HG02852 (cell line): Measurements from ENCODE around the gene RIPK1.
"Not testable (repeated sequence)": the region's sequence is repeated elsewhere in the genome, so short reads cannot be mapped to it uniquely, and the experiment has no call there.

Source experiments
- ATAC-seq: cut with Tn5 transposase; IDR thresholded peaks from one replicate; pipeline ENCODE4 v1.9.1; 2021; ENCODE audit warnings: mild to moderate bottlenecking, moderate library complexity; ENCODE audit not compliant: unreplicated experiment

RIPK1 gene

DNA sequence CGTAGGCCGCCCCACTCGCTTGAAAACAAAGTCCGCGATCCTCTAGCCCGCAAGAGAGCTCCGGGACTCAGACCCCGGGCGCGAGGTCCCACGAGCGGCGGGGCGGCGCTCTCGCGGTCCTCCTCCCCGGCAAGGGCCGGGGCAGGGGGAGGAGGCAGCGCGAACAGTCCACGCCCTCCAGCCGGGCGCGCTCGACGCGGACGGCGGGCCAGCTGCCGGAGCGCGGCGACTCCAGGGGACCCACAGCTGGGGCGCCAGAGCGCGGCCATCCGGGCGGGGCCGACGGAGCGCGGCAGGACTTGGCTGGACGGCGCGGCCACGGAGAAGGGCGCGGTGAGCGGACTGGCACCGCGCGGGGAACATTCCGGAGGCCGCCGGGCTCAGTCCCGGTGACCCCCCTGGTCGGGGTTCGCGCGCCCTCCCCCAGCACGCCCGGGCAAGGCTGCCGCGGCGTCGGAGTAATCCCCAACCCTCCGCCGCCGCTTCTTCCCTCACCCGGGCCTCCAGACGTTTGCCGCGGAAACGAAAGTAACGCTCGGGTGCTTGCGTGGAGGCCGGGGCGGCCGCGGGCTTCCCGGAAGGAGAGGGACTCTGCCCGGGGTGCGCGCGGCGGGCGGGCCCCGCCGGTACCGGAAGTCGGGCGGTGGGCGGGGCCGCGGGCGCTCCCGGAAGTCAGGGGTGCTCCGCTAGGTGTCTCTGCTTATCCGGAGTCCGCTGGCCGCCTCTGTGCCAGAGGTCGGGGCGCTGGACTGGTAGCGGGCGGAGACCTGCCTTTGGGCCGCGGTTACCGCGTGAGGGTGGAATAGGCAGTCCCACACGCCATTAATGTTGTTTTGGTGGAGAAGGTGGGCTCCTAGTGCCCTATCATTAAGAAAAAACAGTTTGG is at the start of gene RIPK1:
TSS of gene RIPK1 (plus strand) at position 166 of the 886 bp plus-strand sequence. CDS start 8,330 bp downstream, outside the sequence.
- peak; percentile 87 for ATAC-seq

GRCh38 chr6:3019065-3019464 is 49.2 kb upstream of the RIPK1 start:
- no peak for ATAC-seq

- no peak for ATAC-seq
These were observed 48.5 kb upstream of the RIPK1 start for GRCh38 chr6:3019749-3020320.

- ATAC-seq = not testable (repeated sequence)
These were observed 47.2 kb upstream of the RIPK1 start for GRCh38 chr6:3020976-3021598.

DNA sequence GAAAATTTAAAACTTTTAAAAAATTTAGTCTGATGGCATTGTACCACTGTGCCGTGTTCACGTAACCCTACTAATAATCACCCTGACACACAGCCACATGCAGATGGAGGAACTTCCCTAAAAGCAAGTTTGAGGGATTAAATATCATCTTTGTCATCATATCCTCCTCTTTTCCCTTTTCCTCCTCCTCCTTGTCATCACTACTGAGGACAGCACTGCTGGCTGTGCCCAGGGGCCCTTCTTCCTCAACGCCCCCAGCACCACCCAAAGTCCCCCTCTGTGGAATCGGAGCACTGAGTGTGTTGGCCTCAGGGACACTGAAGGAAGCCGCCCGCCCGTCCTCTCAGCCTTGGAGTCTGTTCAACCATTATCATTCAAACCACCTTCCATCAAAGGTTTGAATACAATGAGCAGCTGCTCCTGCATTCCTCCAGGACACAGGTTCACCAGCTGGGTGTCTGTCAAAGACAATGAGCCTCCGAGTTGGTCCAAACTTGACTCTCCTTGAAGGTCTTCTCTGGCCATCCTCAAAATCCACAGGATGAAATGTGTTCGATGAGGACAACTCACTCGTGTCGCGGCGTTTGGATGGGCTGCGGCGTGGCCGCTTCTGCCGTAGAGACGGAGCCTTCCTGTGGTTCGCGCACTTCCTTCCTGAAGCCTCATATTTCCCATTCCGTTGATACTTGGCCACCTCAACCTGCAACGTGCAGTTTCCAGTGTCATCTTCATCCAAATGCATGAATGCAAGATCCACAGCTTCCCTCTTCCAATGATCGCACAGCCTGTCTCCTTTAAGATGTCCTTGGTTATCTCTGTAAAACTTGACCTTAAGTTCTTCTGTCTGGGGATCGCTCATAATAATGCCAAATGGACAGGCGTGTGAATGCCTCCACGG is 45.3 kb upstream of the RIPK1 start:
- no peak for ATAC-seq

DNA sequence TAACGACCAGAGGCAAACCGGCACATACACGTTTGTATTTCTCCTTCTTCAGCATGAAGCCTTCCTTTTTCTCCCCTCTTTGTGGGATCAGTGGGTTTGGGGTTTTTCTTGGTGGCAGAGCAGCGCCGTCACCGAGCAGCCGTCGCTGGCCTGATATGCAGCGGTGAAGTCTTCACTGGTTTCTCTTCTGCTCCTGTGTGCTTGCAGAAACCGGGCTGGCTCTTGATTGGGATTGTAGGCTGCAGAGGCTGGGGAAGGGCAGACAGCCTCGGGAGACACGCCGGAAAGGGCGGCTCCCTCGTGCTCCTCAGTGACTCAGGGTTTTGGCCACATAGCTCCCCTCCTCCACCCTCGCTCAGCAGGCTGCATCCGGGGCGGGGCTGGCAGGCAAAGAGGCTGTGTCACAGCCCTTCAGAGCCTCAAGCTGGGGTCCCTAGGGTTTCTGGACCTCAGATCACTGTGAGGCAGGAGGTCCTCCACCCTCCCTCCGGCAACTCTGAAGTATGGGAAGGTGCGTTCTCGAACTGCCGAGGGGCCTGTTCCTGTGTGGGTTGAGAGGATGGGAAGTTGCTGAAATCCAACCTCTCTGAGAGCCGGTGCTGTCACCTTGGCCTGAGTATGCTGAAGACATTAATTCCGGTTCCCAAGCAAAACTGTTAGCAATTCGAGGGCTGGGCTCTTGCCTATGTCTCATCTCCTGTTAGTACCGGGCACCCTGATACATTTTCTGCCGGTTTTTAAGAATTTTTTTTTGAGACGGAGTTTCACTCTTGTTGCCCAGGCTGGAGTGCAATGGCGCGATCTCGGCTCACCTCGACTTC is 44.4 kb upstream of the RIPK1 start:
- ATAC-seq = peak; percentile 75

GRCh38 chr6:3026791-3027626 is 41.3 kb upstream of the RIPK1 start:
- ATAC-seq = peak; percentile 71

GRCh38 chr6:3028156-3028555 is 40.1 kb upstream of the RIPK1 start:
- ATAC-seq = not testable (repeated sequence)

DNA sequence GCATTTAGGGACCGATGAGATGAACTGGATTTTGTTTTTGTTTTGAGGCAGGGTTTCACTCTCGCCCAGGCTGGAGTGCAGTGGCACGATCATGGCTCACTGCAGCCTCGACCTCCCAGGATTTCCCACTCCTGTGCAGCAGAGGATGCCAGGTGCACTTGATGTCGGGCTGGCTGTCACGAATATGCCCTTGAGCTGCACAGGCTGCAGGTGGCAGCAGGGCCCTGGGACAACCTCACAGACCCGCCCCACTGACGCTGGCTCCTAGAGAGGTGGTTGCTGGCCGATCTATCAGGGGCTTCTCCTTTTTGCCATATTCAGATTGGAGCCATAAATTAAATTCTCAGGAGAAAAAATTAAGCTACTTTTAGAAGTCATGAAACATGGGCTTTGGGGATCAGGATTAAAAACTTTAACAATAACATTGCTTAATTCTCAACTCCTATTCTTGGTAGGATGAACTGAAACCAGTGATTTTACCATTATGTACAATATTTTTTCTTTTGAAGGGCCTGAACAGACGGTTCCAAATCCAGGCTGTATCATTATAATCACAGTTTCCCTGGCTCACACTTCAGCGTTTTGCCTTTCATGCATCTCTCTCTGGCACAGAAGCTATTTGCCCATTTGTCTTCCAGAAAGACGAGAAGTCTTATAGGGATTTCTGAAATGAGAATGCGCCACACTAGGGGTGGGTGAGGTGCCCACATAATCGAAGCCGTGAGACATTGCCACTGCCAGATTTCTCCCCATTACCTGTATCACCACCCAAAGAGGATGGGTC is 36.2 kb upstream of the RIPK1 start:
- ATAC-seq = no peak

GRCh38 chr6:3032986-3033385 is 35.3 kb upstream of the RIPK1 start:
- ATAC-seq = no peak

GRCh38 chr6:3033652-3034051 is 34.6 kb upstream of the RIPK1 start:
- ATAC-seq = no peak

DNA sequence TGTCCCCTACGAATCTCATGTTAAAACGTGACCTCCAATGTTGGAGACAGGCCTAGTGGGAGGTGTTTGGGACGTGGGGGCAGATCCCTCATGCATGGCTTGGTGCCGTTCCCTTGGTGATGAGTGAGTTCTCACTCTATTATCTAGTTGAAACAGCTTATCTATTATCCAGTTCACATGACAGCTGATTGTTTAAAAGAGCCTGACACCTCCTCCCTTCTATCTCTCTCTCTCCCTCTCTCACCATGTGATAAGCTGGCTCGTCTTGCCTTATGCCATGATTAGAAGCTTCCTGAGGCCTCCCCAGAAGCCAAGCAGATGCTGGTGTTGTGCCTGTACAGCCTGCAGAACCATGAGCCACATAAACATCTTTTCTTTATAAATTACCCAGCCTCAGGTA is 32.9 kb upstream of the RIPK1 start:
- ATAC-seq = no peak

- no peak for ATAC-seq
These were observed 31.2 kb upstream of the RIPK1 start for GRCh38 chr6:3036861-3037637.

DNA sequence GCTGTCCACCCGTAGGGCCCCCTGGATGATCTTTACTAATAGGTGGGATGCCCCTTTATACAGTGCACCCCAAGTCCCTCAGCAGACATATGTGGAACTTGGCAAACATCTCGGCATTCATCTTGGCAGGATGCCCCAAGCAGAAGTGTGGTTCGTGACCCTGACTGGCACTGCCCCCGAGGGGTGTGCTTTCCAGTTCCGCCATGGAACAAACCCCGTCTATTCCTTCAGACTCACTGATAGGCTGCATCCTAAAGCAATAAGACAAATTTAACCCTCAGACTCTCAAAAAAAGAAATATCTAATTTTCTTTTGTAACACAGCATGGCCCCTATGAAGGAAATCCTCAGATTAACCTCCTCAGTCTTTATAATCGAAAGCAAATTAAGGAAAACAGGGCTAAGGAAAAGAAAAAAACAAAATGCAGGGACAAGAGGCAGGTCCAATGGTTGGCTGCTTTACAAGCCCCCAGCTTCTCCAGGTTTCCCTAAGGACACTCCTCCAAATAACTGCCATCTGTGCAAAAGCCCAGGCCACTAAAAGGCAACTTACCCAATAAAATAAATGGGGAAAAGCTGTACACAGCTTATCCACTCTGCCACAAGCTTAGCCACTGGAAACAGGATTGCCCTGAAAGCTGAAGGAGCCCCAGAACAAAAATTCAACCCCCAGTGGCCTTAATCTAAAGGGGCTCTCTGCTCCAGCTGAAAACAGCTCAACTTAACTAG is 30.5 kb upstream of the RIPK1 start:
- no peak for ATAC-seq

- no peak for ATAC-seq
These were observed 28.9 kb upstream of the RIPK1 start for GRCh38 chr6:3039384-3039783.

DNA sequence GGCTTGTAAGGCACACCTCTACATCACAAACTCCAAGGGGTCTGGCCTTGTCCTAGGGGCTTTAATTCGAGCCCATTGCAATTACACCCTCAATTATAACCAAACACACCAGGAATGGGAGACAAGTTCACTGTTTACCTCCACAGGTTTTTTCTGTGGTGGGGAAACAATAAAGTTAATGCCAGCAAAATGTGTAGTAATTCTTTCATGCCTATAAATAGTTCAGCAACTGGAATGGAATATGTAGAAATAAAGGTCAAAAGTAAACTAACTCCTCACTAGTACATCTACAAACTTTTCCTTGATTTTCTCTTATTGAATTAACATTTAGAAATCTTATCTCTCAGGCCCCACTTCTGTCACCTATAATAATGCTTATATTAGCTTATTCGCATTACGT is 27.1 kb upstream of the RIPK1 start:
- ATAC-seq = no peak

GRCh38 chr6:3041606-3042005 is 26.7 kb upstream of the RIPK1 start:
- no peak for ATAC-seq
